GM23248 (cell line): Measurements from ENCODE around the gene KRTAP10-3. TPM values are rescaled to one million over a fixed set of nuclear protein-coding genes. Genes with fewer than 3 reads are reported as not detected.

Experiments
- DNase-seq: peaks from one replicate; pipeline ENCODE4 v3.0.0-alpha.2; 2015
- H2AFZ ChIP-seq: fragments of 200-600 bp; sonication (generic); 2 replicates; pipeline ENCODE4 v1.6.1; 2016; ENCODE audit warnings: antibody characterized with exemption
- H3F3A ChIP-seq: fragments of 200-600 bp; sonication (generic); 2 replicates; pipeline ENCODE4 v1.6.1; 2016; ENCODE audit warnings: mild to moderate bottlenecking, antibody characterized with exemption, mixed run types; ENCODE audit not compliant: insufficient read depth
- H3K27ac ChIP-seq: fragments of 200-600 bp; sonication (generic); 2 replicates; pipeline ENCODE4 v1.5.1; 2016; ENCODE audit warnings: mild to moderate bottlenecking
- H3K27me3 ChIP-seq: fragments of 200-600 bp; sonication (generic); replicated peaks from 2 replicates; pipeline ENCODE4 v1.6.1; 2016; ENCODE audit warnings: mild to moderate bottlenecking; ENCODE audit not compliant: insufficient read depth
- H3K36me3 ChIP-seq: fragments of 200-600 bp; sonication (generic); 2 replicates; pipeline ENCODE4 v1.6.1; 2016; ENCODE audit warnings: low read depth, mild to moderate bottlenecking
- H3K4me1 ChIP-seq: fragments of 200-600 bp; sonication (generic); 2 replicates; pipeline ENCODE4 v1.6.1; 2016; ENCODE audit warnings: mild to moderate bottlenecking; ENCODE audit not compliant: insufficient read depth
- H3K4me2 ChIP-seq: fragments of 200-600 bp; sonication (generic); one replicate; pipeline ENCODE4 v1.6.1; 2016; ENCODE audit warnings: mild to moderate bottlenecking; ENCODE audit not compliant: unreplicated experiment
- H3K4me3 ChIP-seq: fragments of 200-600 bp; sonication (generic); 2 replicates; pipeline ENCODE4 v1.5.1; 2016; ENCODE audit warnings: mild to moderate bottlenecking
- H3K79me2 ChIP-seq: fragments of 200-600 bp; sonication (generic); 2 replicates; pipeline ENCODE4 v1.6.1; 2016; ENCODE audit warnings: mild to moderate bottlenecking; ENCODE audit not compliant: insufficient read depth
- H3K9ac ChIP-seq: fragments of 200-600 bp; sonication (generic); 2 replicates; pipeline ENCODE4 v1.6.1; 2016; ENCODE audit warnings: mild to moderate bottlenecking
- H3K9me2 ChIP-seq: fragments of 200-600 bp; sonication (generic); 2 replicates; pipeline ENCODE4 v1.6.1; 2016; ENCODE audit warnings: mixed run types, mild to moderate bottlenecking, moderate library complexity; ENCODE audit not compliant: insufficient read depth
- H3K9me3 ChIP-seq: fragments of 200-600 bp; sonication (generic); one replicate; pipeline ENCODE4 v1.6.1; 2017; ENCODE audit warnings: low read depth
- H4K20me1 ChIP-seq: fragments of 200-600 bp; sonication (generic); 2 replicates; pipeline ENCODE4 v1.6.0; 2016; ENCODE audit not compliant: insufficient read depth
- EZH2 ChIP-seq: fragments of 200-600 bp; sonication (generic); IDR thresholded peaks from 2 replicates; pipeline ENCODE4 v1.6.1; 2018; ENCODE audit warnings: antibody characterized with exemption, mild to moderate bottlenecking; ENCODE audit not compliant: insufficient read depth, poor library complexity, severe bottlenecking
- EZH2phosphoT487 ChIP-seq: fragments of 200-600 bp; sonication (generic); IDR thresholded peaks from 2 replicates; pipeline ENCODE4 v1.6.1; 2018; ENCODE audit warnings: antibody characterized with exemption, moderate library complexity, mild to moderate bottlenecking, low read depth; ENCODE audit not compliant: insufficient read depth
- WGBS, 2 experiments: methylation state at CpG; one replicate each; pipeline ENCODE4 v1.1.6; 2015 to 2017; ENCODE audit warnings: low lambda C conversion rate in 2 of 2, low coverage in 1 of 2; ENCODE audit errors: missing lambda C conversion rate in 2 of 2; 5-methylcytosine and 5-hydroxymethylcytosine counted together
- in situ Hi-C: fragments of 300-500 bp; cut with MboI; formaldehyde crosslinking; loops from 2 replicates; pipeline ENCODE4 v1.15.0; 2020
- polyA plus RNA-seq: library from polyadenylated mRNA; unstranded; fragments of >200 nt; fragmentation: Nextera tagmentation; extraction: Ambion mirVana; gene quantifications from 2 replicates; pipeline ENCODE4 v1.2.1, GENCODE V29; 2016
- total RNA-seq: library from RNA; depleted of rRNA; stranded (reverse); fragments of >200 nt; shearing (Covaris generic); gene quantifications from 2 replicates; pipeline ENCODE4 v1.2.3, GENCODE V29; 2014

Gene KRTAP10-3
- total and polyA plus RNA-seq, 2 experiments from 2014 or later = not detected

DNA sequence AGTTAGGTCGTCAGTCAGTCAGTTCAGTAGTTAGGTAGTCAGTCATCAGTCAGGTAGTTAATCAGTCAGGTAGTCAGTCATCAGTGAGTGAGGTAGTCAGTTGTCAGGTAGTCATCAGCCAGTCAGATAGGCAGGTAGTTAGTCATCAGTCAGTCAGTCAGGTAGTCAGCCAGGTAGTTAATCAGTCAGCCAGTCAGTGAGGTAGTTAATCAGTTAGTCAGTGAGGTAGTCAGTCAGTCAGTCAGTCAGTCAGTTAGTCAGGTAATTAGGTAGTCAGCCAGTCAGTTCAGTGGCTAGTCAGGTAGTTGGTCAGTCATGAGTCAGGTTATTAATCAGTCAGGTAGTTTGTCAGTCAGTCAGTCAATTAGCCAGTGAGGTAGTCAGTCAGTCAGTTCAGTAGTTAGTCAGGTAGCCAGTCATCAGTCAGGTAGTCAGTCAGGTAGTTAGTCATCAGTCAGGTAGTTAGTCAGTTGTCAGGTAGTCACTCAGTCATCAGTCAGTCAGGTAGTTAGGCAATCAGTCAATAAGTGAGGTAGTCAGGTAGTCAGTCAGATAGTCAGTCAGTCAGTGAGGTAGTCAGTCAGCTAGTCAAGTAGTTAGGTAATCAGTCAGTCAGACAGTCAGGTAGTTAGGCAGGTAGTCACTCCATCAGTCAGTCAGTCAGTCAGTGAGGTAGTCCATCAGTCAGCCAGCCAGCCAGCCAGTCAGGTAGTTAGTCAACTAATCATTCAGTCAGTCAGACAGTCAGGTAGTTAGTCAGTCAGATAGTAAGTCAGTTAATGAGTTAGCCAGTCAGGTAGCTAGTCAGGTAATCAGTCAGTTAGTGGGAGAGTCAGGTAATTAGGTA, 34.8 kb downstream of the KRTAP10-3 start:
- in situ Hi-C loops = loop anchor here (25.0 kb wide), 1 partner anchor 414 kb away; the partner anchor contains the start of gene SLX9
- TF ChIP-seq EZH2phosphoT487 (no peak), EZH2 (no peak)
- H3K36me3 ChIP-seq = no peaks in the 10 kb centered on the region
- DNase-seq = no peak
- no peak overlapping the region for H2AFZ ChIP-seq
- H3K9me2 ChIP-seq = no peaks in the 10 kb centered on the region
- WGBS, 2 experiments = 31 to 64% methylated on average over 1 of the region's 1 CpG
- no peaks in the 10 kb centered on the region for H3K79me2 ChIP-seq
- H3K4me2 ChIP-seq = no peak overlapping the region
- H3K9me3 ChIP-seq = no peaks in the 10 kb centered on the region
- no peaks in the 10 kb centered on the region for H3K4me1 ChIP-seq
- H3F3A ChIP-seq = no peaks in the 10 kb centered on the region
- no peak overlapping the region for H3K4me3 ChIP-seq
- no peak overlapping the region for H3K27ac ChIP-seq
- no peaks in the 10 kb centered on the region for H4K20me1 ChIP-seq
- H3K27me3 ChIP-seq = no peaks in the 10 kb centered on the region
- no peak overlapping the region for H3K9ac ChIP-seq

DNA sequence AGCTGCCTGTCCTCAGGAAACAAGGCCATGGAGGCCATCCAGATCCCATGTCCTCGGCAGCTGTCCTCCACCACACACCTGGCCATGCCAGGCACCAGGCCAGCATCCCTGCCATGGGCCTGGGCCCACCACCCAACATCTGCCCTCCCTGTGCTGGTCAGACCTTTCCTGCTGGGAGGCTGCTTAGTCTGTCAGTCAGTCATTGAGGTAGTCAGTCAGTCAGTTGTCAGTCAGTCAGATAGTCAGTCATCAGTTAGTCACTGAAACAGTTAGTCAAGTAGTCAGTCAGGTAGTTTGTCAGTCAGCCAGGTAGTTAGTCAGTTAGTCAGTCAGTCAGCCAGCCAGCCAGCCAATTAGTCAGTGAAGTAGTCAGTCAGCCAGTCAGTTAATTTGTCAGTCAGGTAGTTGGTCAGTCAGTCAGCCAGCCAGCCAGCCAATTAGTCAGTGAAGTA, 35.8 kb downstream of the KRTAP10-3 start:
- WGBS, 2 experiments = 73 to 80% methylated on average over 1 of the region's 1 CpG
- Histone ChIP-seq H3F3A (no peaks in the 10 kb centered on the region), H3K9ac (no peak overlapping the region), H3K79me2 (no peaks in the 10 kb centered on the region), H3K9me2 (no peaks in the 10 kb centered on the region), H3K4me3 (no peak overlapping the region), H3K4me2 (no peak overlapping the region), H4K20me1 (no peaks in the 10 kb centered on the region), H3K27ac (no peak overlapping the region), H3K9me3 (no peaks in the 10 kb centered on the region), H3K4me1 (no peaks in the 10 kb centered on the region), H2AFZ (no peak overlapping the region), H3K36me3 (no peaks in the 10 kb centered on the region), H3K27me3 (peaks cover 2% of the 10 kb centered on the region; the same call in 1 of the 2 replicates)
- in situ Hi-C loops = loop anchor here (25.0 kb wide), 1 partner anchor 415 kb away; the partner anchor contains the start of gene SLX9
- no peak for DNase-seq
- no peak for TF ChIP-seq EZH2
- no peak for TF ChIP-seq EZH2phosphoT487

DNA sequence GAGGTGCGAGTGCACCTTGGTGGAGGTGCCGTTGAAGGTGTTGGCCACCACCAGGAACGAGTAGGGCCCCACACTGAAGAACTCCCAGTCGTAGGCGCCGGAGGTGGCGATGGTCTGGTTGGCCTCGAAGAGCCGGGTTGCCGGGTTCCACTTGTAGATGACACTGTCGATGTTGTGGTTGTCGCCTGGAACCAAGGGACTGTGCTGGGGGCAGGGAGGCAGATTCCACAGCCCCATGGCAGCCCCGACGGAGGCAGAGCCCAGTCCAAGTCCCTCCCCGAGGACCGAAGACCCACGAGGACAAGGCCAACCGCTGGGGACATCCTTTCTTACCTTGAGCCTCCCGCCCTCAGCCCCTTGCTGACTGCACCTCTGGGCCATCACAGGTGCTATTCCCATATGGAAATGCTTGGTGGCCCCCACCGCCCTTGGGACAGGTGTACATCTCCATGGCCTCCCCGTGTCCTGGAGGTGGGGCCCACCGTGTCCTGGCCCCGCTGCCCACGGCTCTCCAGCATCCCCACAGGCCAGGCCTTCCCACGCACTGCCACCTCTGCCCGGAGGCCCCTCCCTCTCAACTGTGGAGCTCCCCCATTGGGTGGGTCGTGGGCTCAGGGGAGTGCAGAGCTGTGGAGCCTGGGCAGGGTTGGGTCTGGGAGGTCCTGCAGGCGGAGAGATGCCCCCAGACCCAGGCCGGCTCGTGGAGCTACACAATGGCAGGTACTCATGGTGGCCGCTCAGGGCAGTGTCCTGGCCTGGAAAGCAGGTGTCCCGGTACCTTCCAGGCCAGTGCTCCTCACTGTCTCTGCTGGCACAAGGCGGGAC, 36.5 kb downstream of the KRTAP10-3 start:
- H3K27me3 ChIP-seq = peaks cover 3% of the 10 kb centered on the region; the same call in 1 of the 2 replicates
- in situ Hi-C loops = loop anchor here (25.0 kb wide), 1 partner anchor 415 kb away; the partner anchor contains the start of gene SLX9
- no peaks in the 10 kb centered on the region for H3K9me3 ChIP-seq
- WGBS, 2 experiments = 72 to 75% methylated on average over 26 to 33 of the region's 33 CpGs
- no peaks in the 10 kb centered on the region for H3K4me1 ChIP-seq
- H3K36me3 ChIP-seq = no peaks in the 10 kb centered on the region
- no peak overlapping the region for H2AFZ ChIP-seq
- no peak overlapping the region for H3K4me2 ChIP-seq
- H3K79me2 ChIP-seq = no peaks in the 10 kb centered on the region
- H3K9ac ChIP-seq = no peak overlapping the region
- H3F3A ChIP-seq = no peaks in the 10 kb centered on the region
- DNase-seq = no peak
- H3K27ac ChIP-seq = no peak overlapping the region
- TF ChIP-seq EZH2phosphoT487 (no peak), EZH2 (no peak)
- no peak overlapping the region for H3K4me3 ChIP-seq
- no peaks in the 10 kb centered on the region for H4K20me1 ChIP-seq
- H3K9me2 ChIP-seq = no peaks in the 10 kb centered on the region

DNA sequence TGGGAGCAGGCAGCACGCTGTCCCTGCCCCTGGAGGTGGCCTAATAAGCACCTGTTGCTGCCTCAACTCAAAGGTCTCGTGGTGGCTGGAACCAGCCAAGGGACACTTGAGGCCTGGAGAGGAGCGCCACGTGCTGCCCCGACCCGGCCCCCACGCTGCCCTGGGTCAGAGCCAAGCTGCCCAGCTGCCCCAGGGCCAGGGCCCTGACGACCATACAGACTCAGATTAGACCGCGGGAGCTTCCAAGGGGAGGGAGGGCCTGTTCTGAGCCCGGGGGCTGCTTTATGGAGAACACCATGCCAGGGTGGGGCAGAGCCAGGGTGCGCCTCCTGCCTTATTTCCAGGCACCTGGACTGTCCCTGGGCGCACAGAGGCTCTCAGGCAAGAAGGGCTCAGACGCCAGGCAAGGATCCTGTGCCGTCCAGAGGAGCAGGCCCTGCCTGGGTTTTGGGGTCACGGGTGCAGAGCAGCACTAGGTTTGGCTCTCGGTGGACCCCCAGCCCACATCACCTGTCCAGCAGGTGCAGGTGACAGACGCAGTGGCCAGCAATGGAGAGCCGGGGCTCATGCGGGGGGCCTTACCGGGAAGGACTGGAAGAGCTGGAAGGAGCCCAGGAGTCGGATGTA, 37.2 kb downstream of the KRTAP10-3 start:
- Histone ChIP-seq H2AFZ (no peak overlapping the region), H3K4me1 (no peaks in the 10 kb centered on the region), H4K20me1 (no peaks in the 10 kb centered on the region), H3K4me2 (no peak overlapping the region), H3K36me3 (no peaks in the 10 kb centered on the region), H3K9me3 (no peaks in the 10 kb centered on the region), H3K27me3 (peaks cover 3% of the 10 kb centered on the region; the same call in 1 of the 2 replicates), H3F3A (no peaks in the 10 kb centered on the region), H3K27ac (no peak overlapping the region), H3K9me2 (no peaks in the 10 kb centered on the region), H3K79me2 (no peaks in the 10 kb centered on the region), H3K9ac (no peak overlapping the region), H3K4me3 (no peak overlapping the region)
- in situ Hi-C loops = loop anchor here (25.0 kb wide), 1 partner anchor 416 kb away; the partner anchor contains the start of gene SLX9
- no peak for DNase-seq
- WGBS, 2 experiments = 68 to 69% methylated on average over 16 to 22 of the region's 22 CpGs
- TF ChIP-seq EZH2phosphoT487 (no peak), EZH2 (no peak)
